GM23338 (cell line): ENCODE measurements around the gene DCANP1. TPM values are rescaled to one million over a fixed set of nuclear protein-coding genes. Genes with fewer than 3 reads are reported as not detected.
"Not testable (repeated sequence)": the region's sequence is repeated elsewhere in the genome, so short reads cannot be mapped to it uniquely, and the experiment has no call there.

Experiments used
- ATAC-seq: fragments of 200-7000 bp; cut with Tn5 transposase; 3 replicates; pipeline ENCODE4 v1.9.1; 2020
- DNase-seq: peaks from one replicate; pipeline ENCODE4 v3.0.0-alpha.2; 2015; ENCODE audit warnings: low spot score
- H2AFZ ChIP-seq: fragments of 200-600 bp; sonication (generic); 2 replicates; pipeline ENCODE4 v1.8.0; 2016; ENCODE audit warnings: antibody characterized with exemption, mild to moderate bottlenecking, moderate library complexity
- H3F3A ChIP-seq: fragments of 200-600 bp; sonication (generic); replicated peaks from 2 replicates; pipeline ENCODE4 v1.8.0; 2017; ENCODE audit warnings: antibody characterized with exemption, mixed run types, low read depth
- H3K27ac ChIP-seq: fragments of 200-600 bp; sonication (generic); 2 replicates; pipeline ENCODE4 v1.6.1; 2016; ENCODE audit warnings: low read depth
- H3K27me3 ChIP-seq: fragments of 200-600 bp; sonication (generic); 2 replicates; pipeline ENCODE4 v1.8.0; 2016; ENCODE audit warnings: mild to moderate bottlenecking, mixed run types, moderate library complexity; ENCODE audit not compliant: insufficient read depth
- H3K36me3 ChIP-seq: fragments of 200-600 bp; sonication (generic); 2 replicates; pipeline ENCODE4 v1.8.0; 2016; ENCODE audit warnings: mild to moderate bottlenecking; ENCODE audit not compliant: insufficient read depth
- H3K4me1 ChIP-seq: fragments of 200-600 bp; sonication (generic); 2 replicates; pipeline ENCODE4 v1.8.0; 2016; ENCODE audit warnings: mild to moderate bottlenecking, moderate library complexity; ENCODE audit not compliant: insufficient read depth
- H3K4me2 ChIP-seq: fragments of 200-600 bp; sonication (generic); 2 replicates; pipeline ENCODE4 v1.7.1; 2017; ENCODE audit warnings: mixed run types
- H3K4me3 ChIP-seq: fragments of 200-600 bp; sonication (generic); 2 replicates; pipeline ENCODE4 v1.6.1; 2016; ENCODE audit warnings: mixed run types
- H3K79me2 ChIP-seq: fragments of 200-600 bp; sonication (generic); replicated peaks from 2 replicates; pipeline ENCODE4 v1.8.0; 2017; ENCODE audit warnings: mild to moderate bottlenecking; ENCODE audit not compliant: insufficient read depth
- H3K9me2 ChIP-seq: fragments of 200-600 bp; sonication (generic); 2 replicates; pipeline ENCODE4 v1.8.0; 2017; ENCODE audit not compliant: insufficient read depth
- H4K20me1 ChIP-seq: fragments of 200-600 bp; sonication (generic); replicated peaks from 2 replicates; pipeline ENCODE4 v1.8.0; 2017; ENCODE audit warnings: mild to moderate bottlenecking; ENCODE audit not compliant: insufficient read depth
- H3K27ac Mint-ChIP-seq: 2 replicates; pipeline ENCODE4 v1.8.0; 2020; ENCODE audit warnings: inconsistent platforms, mild to moderate bottlenecking, moderate library complexity, mixed read lengths
- H3K27me3 Mint-ChIP-seq: 3 replicates; pipeline ENCODE4 v1.8.0; 2022; ENCODE audit warnings: low read depth, mild to moderate bottlenecking, moderate library complexity, mixed read lengths, inconsistent platforms; ENCODE audit not compliant: insufficient read depth, poor library complexity
- H3K36me3 Mint-ChIP-seq: 3 replicates; pipeline ENCODE4 v1.8.0; 2021; ENCODE audit warnings: low read depth, mild to moderate bottlenecking, inconsistent platforms, moderate library complexity, mixed read lengths
- H3K4me1 Mint-ChIP-seq: 3 replicates; pipeline ENCODE4 v1.8.0; 2020; ENCODE audit warnings: mild to moderate bottlenecking, inconsistent platforms, mixed read lengths
- H3K4me3 Mint-ChIP-seq: 3 replicates; pipeline ENCODE4 v1.8.0; 2021; ENCODE audit warnings: moderate library complexity, mild to moderate bottlenecking, inconsistent platforms, mixed read lengths
- H3K9me3 Mint-ChIP-seq: 3 replicates; pipeline ENCODE4 v1.8.0; 2020; ENCODE audit warnings: moderate library complexity, mild to moderate bottlenecking, inconsistent platforms, mixed read lengths
- JUNB ChIP-seq: IDR thresholded peaks from one replicate; pipeline ENCODE4 v1.6.1; 2016; ENCODE audit warnings: antibody characterized with exemption; ENCODE audit not compliant: unreplicated experiment
- NANOG ChIP-seq: IDR thresholded peaks from 2 replicates; pipeline ENCODE4 v1.6.1; 2016; ENCODE audit warnings: antibody characterized with exemption, borderline replicate concordance
- STAT1 ChIP-seq: IDR thresholded peaks from one replicate; pipeline ENCODE4 v1.6.1; 2016; ENCODE audit warnings: antibody characterized with exemption; ENCODE audit not compliant: unreplicated experiment
- ZNF114 ChIP-seq: fragments of 250-450 bp; sonication (Bioruptor Pico); IDR thresholded peaks from 2 replicates; pipeline ENCODE4 v1.5.0; 2020; ENCODE audit warnings: mild to moderate bottlenecking, moderate library complexity
- long read RNA-seq: library from polyadenylated mRNA; unstranded; transcript quantifications from one replicate; pipeline ENCODE4 v2.0.0, GENCODE V29; 2020; ENCODE audit not compliant: unreplicated experiment
- polyA plus RNA-seq: library from polyadenylated mRNA; unstranded; fragments of >200 nt; fragmentation: Nextera tagmentation; extraction: Ambion mirVana; gene quantifications from 2 replicates; pipeline ENCODE4 v1.2.1, GENCODE V29; 2016
- total RNA-seq: library from RNA; depleted of rRNA; stranded (reverse); fragments of >200 nt; shearing (Covaris generic); gene quantifications from 2 replicates; pipeline ENCODE4 v1.2.3, GENCODE V29; 2014; rRNA removed
- TF ChIP-seq, protein P1 (sequence below): IDR thresholded peaks from one replicate; pipeline ENCODE4 v1.6.1; 2018; ENCODE audit warnings: antibody characterized with exemption; ENCODE audit not compliant: unreplicated experiment
- TF ChIP-seq, protein P2 (sequence below): fragments of 250-450 bp; sonication (Bioruptor Pico); IDR thresholded peaks from 2 replicates; pipeline ENCODE4 v1.5.0; 2020; ENCODE audit warnings: mild to moderate bottlenecking, moderate library complexity
- TF ChIP-seq, protein P3 (sequence below): IDR thresholded peaks from 2 replicates; pipeline ENCODE4 v1.6.1; 2016; ENCODE audit warnings: antibody characterized with exemption

DCANP1 gene, protein sequence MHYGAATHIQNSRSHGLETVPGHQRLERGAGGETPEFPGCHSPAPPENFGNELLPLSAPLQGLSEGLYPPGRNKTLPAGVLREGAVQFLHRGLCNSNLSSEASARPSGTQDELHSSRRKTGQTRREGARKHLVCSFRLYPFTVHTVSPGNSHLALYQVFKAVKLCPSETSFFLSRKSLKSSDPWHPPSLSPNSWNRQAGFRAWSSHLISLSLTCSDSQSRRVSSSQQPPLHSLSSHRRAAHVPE
- not detected in 2 replicates for total RNA-seq
- not detected in 2 replicates for polyA plus RNA-seq
- long read RNA-seq = 0 reads

DNA sequence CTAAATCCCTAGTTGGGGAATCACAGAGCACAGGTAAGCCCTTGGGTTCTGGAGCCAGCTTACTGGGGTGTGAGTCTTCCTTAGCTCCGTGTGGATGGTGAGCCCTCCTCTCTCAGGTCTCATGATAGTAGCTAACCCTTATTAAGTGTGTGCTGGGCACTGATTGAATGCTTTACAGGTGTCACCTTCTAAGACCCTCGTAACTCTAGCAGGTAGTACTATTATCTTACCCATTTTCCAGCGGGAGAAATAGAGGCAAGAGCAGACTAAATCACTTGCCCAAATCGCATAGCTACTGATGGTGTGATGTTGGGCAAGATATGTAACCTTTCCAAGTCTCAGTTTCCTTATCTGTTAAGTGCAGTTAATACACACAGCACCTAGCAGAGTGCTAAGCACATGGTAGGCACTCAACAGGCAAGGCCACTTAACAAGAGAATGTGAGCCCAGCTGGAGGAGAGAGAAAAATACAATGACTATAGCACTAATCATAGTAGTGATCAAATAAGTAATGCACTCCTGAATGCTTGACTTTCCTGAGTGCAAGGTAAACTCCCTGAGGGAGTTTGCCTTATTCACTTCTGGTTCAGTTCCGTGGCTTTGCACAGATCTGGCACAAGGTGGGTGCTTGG lies at the start of gene DCANP1:
TSS of gene DCANP1 (minus strand) at position 51 of the 632 bp plus-strand sequence. CDS start 240 bp downstream, outside the sequence.
- no peaks in the 10 kb centered on the region for H3K36me3 Mint-ChIP-seq
- no peak within 1 kb of the TSS for H3K27ac ChIP-seq
- H3K4me2 ChIP-seq = no peak within 1 kb of the TSS
- H3K9me2 ChIP-seq = no peaks in the 10 kb centered on the region
- H3K9me3 Mint-ChIP-seq = 0 out of 3 replicates have a peak, but pooled peaks cover 3% of the 10 kb centered on the region
- no peak within 1 kb of the TSS for H3K4me3 Mint-ChIP-seq
- peaks cover 11% of the 10 kb centered on the region for H3K27me3 Mint-ChIP-seq
- H3F3A ChIP-seq = no peaks in the 10 kb centered on the region
- no peaks in the 10 kb centered on the region for H3K4me1 ChIP-seq
- no peaks in the 10 kb centered on the region for H3K36me3 ChIP-seq
- H4K20me1 ChIP-seq = no peaks in the 10 kb centered on the region
- TF ChIP-seq STAT1 (no peak), NANOG (no peak), JUNB (no peak), ZNF114 (no peak)
- TF ChIP-seq, protein P1, sequence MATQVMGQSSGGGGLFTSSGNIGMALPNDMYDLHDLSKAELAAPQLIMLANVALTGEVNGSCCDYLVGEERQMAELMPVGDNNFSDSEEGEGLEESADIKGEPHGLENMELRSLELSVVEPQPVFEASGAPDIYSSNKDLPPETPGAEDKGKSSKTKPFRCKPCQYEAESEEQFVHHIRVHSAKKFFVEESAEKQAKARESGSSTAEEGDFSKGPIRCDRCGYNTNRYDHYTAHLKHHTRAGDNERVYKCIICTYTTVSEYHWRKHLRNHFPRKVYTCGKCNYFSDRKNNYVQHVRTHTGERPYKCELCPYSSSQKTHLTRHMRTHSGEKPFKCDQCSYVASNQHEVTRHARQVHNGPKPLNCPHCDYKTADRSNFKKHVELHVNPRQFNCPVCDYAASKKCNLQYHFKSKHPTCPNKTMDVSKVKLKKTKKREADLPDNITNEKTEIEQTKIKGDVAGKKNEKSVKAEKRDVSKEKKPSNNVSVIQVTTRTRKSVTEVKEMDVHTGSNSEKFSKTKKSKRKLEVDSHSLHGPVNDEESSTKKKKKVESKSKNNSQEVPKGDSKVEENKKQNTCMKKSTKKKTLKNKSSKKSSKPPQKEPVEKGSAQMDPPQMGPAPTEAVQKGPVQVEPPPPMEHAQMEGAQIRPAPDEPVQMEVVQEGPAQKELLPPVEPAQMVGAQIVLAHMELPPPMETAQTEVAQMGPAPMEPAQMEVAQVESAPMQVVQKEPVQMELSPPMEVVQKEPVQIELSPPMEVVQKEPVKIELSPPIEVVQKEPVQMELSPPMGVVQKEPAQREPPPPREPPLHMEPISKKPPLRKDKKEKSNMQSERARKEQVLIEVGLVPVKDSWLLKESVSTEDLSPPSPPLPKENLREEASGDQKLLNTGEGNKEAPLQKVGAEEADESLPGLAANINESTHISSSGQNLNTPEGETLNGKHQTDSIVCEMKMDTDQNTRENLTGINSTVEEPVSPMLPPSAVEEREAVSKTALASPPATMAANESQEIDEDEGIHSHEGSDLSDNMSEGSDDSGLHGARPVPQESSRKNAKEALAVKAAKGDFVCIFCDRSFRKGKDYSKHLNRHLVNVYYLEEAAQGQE = no peak
- TF ChIP-seq, protein P2, sequence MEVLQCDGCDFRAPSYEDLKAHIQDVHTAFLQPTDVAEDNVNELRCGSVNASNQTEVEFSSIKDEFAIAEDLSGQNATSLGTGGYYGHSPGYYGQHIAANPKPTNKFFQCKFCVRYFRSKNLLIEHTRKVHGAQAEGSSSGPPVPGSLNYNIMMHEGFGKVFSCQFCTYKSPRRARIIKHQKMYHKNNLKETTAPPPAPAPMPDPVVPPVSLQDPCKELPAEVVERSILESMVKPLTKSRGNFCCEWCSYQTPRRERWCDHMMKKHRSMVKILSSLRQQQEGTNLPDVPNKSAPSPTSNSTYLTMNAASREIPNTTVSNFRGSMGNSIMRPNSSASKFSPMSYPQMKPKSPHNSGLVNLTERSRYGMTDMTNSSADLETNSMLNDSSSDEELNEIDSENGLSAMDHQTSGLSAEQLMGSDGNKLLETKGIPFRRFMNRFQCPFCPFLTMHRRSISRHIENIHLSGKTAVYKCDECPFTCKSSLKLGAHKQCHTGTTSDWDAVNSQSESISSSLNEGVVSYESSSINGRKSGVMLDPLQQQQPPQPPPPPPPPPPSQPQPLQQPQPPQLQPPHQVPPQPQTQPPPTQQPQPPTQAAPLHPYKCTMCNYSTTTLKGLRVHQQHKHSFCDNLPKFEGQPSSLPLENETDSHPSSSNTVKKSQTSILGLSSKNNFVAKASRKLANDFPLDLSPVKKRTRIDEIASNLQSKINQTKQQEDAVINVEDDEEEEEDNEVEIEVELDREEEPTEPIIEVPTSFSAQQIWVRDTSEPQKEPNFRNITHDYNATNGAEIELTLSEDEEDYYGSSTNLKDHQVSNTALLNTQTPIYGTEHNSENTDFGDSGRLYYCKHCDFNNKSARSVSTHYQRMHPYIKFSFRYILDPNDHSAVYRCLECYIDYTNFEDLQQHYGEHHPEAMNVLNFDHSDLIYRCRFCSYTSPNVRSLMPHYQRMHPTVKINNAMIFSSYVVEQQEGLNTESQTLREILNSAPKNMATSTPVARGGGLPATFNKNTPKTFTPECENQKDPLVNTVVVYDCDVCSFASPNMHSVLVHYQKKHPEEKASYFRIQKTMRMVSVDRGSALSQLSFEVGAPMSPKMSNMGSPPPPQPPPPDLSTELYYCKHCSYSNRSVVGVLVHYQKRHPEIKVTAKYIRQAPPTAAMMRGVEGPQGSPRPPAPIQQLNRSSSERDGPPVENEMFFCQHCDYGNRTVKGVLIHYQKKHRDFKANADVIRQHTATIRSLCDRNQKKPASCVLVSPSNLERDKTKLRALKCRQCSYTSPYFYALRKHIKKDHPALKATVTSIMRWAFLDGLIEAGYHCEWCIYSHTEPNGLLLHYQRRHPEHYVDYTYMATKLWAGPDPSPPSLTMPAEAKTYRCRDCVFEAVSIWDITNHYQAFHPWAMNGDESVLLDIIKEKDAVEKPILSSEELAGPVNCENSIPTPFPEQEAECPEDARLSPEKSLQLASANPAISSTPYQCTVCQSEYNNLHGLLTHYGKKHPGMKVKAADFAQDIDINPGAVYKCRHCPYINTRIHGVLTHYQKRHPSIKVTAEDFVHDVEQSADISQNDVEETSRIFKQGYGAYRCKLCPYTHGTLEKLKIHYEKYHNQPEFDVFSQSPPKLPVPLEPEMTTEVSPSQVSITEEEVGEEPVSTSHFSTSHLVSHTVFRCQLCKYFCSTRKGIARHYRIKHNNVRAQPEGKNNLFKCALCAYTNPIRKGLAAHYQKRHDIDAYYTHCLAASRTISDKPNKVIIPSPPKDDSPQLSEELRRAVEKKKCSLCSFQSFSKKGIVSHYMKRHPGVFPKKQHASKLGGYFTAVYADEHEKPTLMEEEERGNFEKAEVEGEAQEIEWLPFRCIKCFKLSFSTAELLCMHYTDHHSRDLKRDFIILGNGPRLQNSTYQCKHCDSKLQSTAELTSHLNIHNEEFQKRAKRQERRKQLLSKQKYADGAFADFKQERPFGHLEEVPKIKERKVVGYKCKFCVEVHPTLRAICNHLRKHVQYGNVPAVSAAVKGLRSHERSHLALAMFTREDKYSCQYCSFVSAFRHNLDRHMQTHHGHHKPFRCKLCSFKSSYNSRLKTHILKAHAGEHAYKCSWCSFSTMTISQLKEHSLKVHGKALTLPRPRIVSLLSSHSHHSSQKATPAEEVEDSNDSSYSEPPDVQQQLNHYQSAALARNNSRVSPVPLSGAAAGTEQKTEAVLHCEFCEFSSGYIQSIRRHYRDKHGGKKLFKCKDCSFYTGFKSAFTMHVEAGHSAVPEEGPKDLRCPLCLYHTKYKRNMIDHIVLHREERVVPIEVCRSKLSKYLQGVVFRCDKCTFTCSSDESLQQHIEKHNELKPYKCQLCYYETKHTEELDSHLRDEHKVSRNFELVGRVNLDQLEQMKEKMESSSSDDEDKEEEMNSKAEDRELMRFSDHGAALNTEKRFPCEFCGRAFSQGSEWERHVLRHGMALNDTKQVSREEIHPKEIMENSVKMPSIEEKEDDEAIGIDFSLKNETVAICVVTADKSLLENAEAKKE = no peak
- TF ChIP-seq, protein P3, sequence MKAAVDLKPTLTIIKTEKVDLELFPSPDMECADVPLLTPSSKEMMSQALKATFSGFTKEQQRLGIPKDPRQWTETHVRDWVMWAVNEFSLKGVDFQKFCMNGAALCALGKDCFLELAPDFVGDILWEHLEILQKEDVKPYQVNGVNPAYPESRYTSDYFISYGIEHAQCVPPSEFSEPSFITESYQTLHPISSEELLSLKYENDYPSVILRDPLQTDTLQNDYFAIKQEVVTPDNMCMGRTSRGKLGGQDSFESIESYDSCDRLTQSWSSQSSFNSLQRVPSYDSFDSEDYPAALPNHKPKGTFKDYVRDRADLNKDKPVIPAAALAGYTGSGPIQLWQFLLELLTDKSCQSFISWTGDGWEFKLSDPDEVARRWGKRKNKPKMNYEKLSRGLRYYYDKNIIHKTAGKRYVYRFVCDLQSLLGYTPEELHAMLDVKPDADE = no peak
- no peak within 1 kb of the TSS for H3K27ac Mint-ChIP-seq
- no peaks in the 10 kb centered on the region for H3K79me2 ChIP-seq
- H2AFZ ChIP-seq = no peak within 1 kb of the TSS
- H3K4me1 Mint-ChIP-seq = peaks cover 15% of the 10 kb centered on the region; the same call in 2 of the 3 replicates
- H3K27me3 ChIP-seq = no peaks in the 10 kb centered on the region
- no peak for DNase-seq
- ATAC-seq = no peak
- no peak within 1 kb of the TSS for H3K4me3 ChIP-seq

DNA sequence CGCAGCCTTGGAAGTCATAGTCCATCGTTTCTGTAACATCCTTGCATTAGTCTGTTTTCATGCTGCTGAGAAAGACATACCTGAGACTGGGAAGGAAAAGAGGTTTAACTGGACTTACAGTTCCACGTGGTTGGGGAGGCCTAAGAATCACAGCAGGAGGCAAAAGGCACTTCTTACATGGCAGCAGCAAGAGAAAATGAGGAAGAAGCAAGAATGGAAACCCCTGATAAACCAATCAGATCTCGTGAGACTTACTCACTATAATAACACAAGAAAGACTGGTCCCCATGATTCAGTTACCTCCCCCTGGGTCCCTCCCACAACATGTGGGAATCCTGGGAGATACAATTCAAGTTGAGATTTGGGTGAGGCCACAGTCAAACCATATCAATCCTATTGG lies 48.4 kb upstream of the DCANP1 start:
- not testable (repeated sequence) for H3K9me2 ChIP-seq, H2AFZ ChIP-seq, H3K4me2 ChIP-seq, H3K27ac ChIP-seq, H3K27ac Mint-ChIP-seq, H3K4me3 Mint-ChIP-seq, H4K20me1 ChIP-seq, H3K36me3 ChIP-seq, H3K79me2 ChIP-seq, DNase-seq, H3K9me3 Mint-ChIP-seq, ATAC-seq, H3K4me3 ChIP-seq, H3K36me3 Mint-ChIP-seq, H3F3A ChIP-seq
- H3K27me3 ChIP-seq = peaks cover 92% of the 10 kb centered on the region
- H3K4me1 Mint-ChIP-seq = peaks cover 27% of the 10 kb centered on the region
- peaks cover 18% of the 10 kb centered on the region; the same call in 1 of the 2 replicates for H3K4me1 ChIP-seq
- H3K27me3 Mint-ChIP-seq = peaks cover 65% of the 10 kb centered on the region
